Ovary (tissue), 3 donors: ENCODE measurements around the gene EMP3.

Source experiments
- CTCF ChIP-seq, 3 donors: fragments of 450-650 bp in 2 of 3; fragments of 200-600 bp in 1 of 3; IDR thresholded peaks; one replicate each; pipeline versions ENCODE4 v1.5.1 to v1.8.0; 2016 to 2022; ENCODE audit warnings: antibody characterized with exemption in 3 of 3, mild to moderate bottlenecking in 1 of 3
- EP300 ChIP-seq: sonication (generic); formaldehyde crosslinking; IDR thresholded peaks from one replicate; pipeline ENCODE4 v1.6.1; 2017; ENCODE audit warnings: antibody characterized with exemption
- donor health status: DM: no; HTN: no; CAD: no.

GRCh38 chr19:48330012-48330681 lies 4.8 kb downstream of the EMP3 start:
- TF ChIP-seq CTCF (IDR thresholded peaks at IDR 0.05), result no peak
- no peak for TF ChIP-seq EP300
